Astrocyte (in vitro differentiated cells and primary cell): ENCODE measurements around the gene C1orf216.

Experiments
- EZH2 ChIP-seq: IDR thresholded peaks from 2 replicates; pipeline ENCODE4 v1.6.1; 2012; ENCODE audit warnings: mild to moderate bottlenecking, low read length, inconsistent platforms; ENCODE audit not compliant: insufficient read depth
- TF ChIP-seq, protein P1 (sequence below): IDR thresholded peaks from 2 replicates; pipeline ENCODE4 v1.5.1; 2011; ENCODE audit warnings: low read depth, mild to moderate bottlenecking, inconsistent platforms, low read length, moderate library complexity; ENCODE audit not compliant: insufficient read depth

- TF ChIP-seq, protein P1, sequence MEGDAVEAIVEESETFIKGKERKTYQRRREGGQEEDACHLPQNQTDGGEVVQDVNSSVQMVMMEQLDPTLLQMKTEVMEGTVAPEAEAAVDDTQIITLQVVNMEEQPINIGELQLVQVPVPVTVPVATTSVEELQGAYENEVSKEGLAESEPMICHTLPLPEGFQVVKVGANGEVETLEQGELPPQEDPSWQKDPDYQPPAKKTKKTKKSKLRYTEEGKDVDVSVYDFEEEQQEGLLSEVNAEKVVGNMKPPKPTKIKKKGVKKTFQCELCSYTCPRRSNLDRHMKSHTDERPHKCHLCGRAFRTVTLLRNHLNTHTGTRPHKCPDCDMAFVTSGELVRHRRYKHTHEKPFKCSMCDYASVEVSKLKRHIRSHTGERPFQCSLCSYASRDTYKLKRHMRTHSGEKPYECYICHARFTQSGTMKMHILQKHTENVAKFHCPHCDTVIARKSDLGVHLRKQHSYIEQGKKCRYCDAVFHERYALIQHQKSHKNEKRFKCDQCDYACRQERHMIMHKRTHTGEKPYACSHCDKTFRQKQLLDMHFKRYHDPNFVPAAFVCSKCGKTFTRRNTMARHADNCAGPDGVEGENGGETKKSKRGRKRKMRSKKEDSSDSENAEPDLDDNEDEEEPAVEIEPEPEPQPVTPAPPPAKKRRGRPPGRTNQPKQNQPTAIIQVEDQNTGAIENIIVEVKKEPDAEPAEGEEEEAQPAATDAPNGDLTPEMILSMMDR, result peak; percentile 93
- no peak for TF ChIP-seq EZH2
These were observed 8.1 kb upstream of the C1orf216 start for GRCh38 chr1:35726450-35727433.
